Peyer's patch (tissue), 4 donors: ENCODE results near the gene EIF1B.

Experiments
- CTCF ChIP-seq, 6 experiments: fragments of 450-650 bp in 4 of 6; fragments of 200-600 bp in 2 of 6; sonication (generic) in 1 of 6; IDR thresholded peaks; one replicate each; pipeline ENCODE4 v1.5.1; 2017 to 2019; ENCODE audit warnings: antibody characterized with exemption in 6 of 6, mild to moderate bottlenecking in 3 of 6, moderate library complexity in 1 of 6
- POLR2A ChIP-seq, 2 donors: fragments of 450-650 bp; IDR thresholded peaks; one replicate each; pipeline ENCODE4 v1.5.1; 2017; ENCODE audit warnings: antibody characterized with exemption in 2 of 2, mild to moderate bottlenecking in 2 of 2, moderate library complexity in 2 of 2

GRCh38 chr3:40324621-40325020, 15.1 kb downstream of the EIF1B start:
- no peak for TF ChIP-seq CTCF (IDR thresholded peaks at IDR 0.05)
- TF ChIP-seq POLR2A (IDR thresholded peaks at IDR 0.05): no peak
